Peyer's patch (tissue), 4 donors: Measurements from ENCODE around the gene UTRN.

Experiments used
- POLR2A ChIP-seq, 2 donors: fragments of 450-650 bp; IDR thresholded peaks; one replicate each; pipeline ENCODE4 v1.5.1; 2017; ENCODE audit warnings: antibody characterized with exemption in 2 of 2, mild to moderate bottlenecking in 2 of 2, moderate library complexity in 2 of 2
- TF ChIP-seq, protein P1 (sequence below), 6 experiments: fragments of 450-650 bp in 4 of 6; fragments of 200-600 bp in 2 of 6; sonication (generic) in 1 of 6; IDR thresholded peaks; one replicate each; pipeline ENCODE4 v1.5.1; 2017 to 2019; ENCODE audit warnings: antibody characterized with exemption in 6 of 6, mild to moderate bottlenecking in 3 of 6, moderate library complexity in 1 of 6

- TF ChIP-seq, protein P1, sequence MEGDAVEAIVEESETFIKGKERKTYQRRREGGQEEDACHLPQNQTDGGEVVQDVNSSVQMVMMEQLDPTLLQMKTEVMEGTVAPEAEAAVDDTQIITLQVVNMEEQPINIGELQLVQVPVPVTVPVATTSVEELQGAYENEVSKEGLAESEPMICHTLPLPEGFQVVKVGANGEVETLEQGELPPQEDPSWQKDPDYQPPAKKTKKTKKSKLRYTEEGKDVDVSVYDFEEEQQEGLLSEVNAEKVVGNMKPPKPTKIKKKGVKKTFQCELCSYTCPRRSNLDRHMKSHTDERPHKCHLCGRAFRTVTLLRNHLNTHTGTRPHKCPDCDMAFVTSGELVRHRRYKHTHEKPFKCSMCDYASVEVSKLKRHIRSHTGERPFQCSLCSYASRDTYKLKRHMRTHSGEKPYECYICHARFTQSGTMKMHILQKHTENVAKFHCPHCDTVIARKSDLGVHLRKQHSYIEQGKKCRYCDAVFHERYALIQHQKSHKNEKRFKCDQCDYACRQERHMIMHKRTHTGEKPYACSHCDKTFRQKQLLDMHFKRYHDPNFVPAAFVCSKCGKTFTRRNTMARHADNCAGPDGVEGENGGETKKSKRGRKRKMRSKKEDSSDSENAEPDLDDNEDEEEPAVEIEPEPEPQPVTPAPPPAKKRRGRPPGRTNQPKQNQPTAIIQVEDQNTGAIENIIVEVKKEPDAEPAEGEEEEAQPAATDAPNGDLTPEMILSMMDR (IDR thresholded peaks at IDR 0.05), result no peak
- no peak for TF ChIP-seq POLR2A (IDR thresholded peaks at IDR 0.05)
These were observed 20.1 kb upstream of the UTRN start for GRCh38 chr6:144265061-144265357.
